ENCODE data around the gene TM9SF1. TPM values are rescaled to one million over a fixed set of nuclear protein-coding genes. Genes with fewer than 3 reads are reported as not detected.

TM9SF1 gene
- total and polyA plus RNA-seq, 9 of the 15 experiments (the other 6 are each of a cell fraction or from before 2014, with no cell fraction given): 5.3 to 20.3 (median 11.8) TPM

DNA sequence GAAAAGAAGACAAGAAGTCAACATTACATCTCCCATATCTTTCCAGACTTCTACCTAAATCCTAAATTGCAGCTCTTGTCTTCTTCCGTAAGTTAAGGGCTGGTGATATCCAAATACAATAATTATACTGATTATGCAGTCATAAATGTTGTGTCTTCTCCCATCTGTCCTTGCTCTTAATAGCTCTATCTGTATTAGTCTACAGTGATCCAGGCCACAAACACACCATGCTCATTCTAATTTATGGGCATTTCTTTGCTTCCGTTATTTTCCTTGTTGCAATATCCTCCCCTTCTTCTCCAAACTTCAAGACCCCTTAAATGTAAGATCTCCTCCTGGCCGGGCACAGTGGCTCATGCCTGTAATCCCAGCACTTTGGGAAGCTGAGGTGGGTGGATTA lies 24.3 kb upstream of the TM9SF1 start (continued):
- TF ChIP-seq, protein P1, sequence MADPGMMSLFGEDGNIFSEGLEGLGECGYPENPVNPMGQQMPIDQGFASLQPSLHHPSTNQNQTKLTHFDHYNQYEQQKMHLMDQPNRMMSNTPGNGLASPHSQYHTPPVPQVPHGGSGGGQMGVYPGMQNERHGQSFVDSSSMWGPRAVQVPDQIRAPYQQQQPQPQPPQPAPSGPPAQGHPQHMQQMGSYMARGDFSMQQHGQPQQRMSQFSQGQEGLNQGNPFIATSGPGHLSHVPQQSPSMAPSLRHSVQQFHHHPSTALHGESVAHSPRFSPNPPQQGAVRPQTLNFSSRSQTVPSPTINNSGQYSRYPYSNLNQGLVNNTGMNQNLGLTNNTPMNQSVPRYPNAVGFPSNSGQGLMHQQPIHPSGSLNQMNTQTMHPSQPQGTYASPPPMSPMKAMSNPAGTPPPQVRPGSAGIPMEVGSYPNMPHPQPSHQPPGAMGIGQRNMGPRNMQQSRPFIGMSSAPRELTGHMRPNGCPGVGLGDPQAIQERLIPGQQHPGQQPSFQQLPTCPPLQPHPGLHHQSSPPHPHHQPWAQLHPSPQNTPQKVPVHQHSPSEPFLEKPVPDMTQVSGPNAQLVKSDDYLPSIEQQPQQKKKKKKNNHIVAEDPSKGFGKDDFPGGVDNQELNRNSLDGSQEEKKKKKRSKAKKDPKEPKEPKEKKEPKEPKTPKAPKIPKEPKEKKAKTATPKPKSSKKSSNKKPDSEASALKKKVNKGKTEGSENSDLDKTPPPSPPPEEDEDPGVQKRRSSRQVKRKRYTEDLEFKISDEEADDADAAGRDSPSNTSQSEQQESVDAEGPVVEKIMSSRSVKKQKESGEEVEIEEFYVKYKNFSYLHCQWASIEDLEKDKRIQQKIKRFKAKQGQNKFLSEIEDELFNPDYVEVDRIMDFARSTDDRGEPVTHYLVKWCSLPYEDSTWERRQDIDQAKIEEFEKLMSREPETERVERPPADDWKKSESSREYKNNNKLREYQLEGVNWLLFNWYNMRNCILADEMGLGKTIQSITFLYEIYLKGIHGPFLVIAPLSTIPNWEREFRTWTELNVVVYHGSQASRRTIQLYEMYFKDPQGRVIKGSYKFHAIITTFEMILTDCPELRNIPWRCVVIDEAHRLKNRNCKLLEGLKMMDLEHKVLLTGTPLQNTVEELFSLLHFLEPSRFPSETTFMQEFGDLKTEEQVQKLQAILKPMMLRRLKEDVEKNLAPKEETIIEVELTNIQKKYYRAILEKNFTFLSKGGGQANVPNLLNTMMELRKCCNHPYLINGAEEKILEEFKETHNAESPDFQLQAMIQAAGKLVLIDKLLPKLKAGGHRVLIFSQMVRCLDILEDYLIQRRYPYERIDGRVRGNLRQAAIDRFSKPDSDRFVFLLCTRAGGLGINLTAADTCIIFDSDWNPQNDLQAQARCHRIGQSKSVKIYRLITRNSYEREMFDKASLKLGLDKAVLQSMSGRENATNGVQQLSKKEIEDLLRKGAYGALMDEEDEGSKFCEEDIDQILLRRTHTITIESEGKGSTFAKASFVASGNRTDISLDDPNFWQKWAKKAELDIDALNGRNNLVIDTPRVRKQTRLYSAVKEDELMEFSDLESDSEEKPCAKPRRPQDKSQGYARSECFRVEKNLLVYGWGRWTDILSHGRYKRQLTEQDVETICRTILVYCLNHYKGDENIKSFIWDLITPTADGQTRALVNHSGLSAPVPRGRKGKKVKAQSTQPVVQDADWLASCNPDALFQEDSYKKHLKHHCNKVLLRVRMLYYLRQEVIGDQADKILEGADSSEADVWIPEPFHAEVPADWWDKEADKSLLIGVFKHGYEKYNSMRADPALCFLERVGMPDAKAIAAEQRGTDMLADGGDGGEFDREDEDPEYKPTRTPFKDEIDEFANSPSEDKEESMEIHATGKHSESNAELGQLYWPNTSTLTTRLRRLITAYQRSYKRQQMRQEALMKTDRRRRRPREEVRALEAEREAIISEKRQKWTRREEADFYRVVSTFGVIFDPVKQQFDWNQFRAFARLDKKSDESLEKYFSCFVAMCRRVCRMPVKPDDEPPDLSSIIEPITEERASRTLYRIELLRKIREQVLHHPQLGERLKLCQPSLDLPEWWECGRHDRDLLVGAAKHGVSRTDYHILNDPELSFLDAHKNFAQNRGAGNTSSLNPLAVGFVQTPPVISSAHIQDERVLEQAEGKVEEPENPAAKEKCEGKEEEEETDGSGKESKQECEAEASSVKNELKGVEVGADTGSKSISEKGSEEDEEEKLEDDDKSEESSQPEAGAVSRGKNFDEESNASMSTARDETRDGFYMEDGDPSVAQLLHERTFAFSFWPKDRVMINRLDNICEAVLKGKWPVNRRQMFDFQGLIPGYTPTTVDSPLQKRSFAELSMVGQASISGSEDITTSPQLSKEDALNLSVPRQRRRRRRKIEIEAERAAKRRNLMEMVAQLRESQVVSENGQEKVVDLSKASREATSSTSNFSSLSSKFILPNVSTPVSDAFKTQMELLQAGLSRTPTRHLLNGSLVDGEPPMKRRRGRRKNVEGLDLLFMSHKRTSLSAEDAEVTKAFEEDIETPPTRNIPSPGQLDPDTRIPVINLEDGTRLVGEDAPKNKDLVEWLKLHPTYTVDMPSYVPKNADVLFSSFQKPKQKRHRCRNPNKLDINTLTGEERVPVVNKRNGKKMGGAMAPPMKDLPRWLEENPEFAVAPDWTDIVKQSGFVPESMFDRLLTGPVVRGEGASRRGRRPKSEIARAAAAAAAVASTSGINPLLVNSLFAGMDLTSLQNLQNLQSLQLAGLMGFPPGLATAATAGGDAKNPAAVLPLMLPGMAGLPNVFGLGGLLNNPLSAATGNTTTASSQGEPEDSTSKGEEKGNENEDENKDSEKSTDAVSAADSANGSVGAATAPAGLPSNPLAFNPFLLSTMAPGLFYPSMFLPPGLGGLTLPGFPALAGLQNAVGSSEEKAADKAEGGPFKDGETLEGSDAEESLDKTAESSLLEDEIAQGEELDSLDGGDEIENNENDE (IDR thresholded peaks at IDR 0.05; ENCODE audit: low read depth, low read length): no peak
- TF ChIP-seq MIER1 (IDR thresholded peaks at IDR 0.05; ENCODE audit: low read depth) (no peak), CSDE1 (IDR thresholded peaks at IDR 0.05) (no peak), KHSRP (IDR thresholded peaks at IDR 0.05) (no peak), ZKSCAN1 (IDR thresholded peaks at IDR 0.05; ENCODE audit: low read depth, low read length) (no peak)
